Measurements from ENCODE around the gene EXOC3L4.
"Not testable (repeated sequence)": the region's sequence is repeated elsewhere in the genome, so short reads cannot be mapped to it uniquely, and the experiment has no call there.

The EXOC3L4 gene

DNA sequence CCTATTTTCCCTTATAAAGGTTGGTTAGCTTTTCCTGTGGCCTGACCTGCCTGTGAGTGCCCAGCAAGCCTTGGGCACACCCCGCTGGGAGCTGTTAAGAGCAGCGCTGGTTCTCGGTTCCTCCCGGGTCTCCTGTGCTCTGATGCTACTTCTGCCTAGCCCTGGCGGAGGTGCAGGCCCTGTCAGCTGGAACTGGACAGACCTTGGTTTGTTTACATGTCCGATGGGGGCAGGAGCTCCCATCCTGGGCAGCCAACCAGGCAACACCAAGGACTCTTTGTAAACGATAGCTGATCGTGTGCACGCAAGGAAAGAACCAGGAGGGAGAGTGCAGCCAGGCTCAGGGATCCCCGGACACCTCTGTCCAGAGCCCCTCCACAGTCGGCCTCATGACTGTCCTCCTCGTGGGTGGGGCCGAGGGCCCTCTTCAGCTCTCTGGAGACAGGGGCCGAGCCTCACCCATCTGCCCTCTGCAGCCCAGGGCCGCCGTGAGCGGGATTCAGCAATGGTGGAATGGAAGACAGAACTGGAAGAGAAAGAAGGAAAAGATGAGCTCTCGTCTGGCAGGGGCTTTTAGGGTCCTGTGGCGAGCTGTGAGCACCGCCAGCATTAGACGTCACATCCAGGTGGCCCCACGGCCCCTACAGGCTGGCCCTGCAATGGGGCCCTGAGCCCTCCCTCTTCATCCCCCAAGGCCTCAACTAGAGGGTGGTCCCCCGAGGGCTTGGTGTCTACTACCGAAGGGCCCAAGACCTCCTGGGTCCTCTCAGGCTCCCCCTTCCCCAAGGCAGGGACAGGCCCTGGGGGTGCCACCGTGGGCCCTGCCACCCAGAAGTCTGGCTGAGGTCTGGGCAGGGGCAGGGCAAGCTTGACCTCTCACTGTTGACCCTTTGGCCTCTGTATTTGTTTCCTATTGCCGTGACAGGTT, 41.1 kb downstream of the EXOC3L4 start:
- DNase-seq: peak in 2 of 3 donors; percentile 23 to 51

DNA sequence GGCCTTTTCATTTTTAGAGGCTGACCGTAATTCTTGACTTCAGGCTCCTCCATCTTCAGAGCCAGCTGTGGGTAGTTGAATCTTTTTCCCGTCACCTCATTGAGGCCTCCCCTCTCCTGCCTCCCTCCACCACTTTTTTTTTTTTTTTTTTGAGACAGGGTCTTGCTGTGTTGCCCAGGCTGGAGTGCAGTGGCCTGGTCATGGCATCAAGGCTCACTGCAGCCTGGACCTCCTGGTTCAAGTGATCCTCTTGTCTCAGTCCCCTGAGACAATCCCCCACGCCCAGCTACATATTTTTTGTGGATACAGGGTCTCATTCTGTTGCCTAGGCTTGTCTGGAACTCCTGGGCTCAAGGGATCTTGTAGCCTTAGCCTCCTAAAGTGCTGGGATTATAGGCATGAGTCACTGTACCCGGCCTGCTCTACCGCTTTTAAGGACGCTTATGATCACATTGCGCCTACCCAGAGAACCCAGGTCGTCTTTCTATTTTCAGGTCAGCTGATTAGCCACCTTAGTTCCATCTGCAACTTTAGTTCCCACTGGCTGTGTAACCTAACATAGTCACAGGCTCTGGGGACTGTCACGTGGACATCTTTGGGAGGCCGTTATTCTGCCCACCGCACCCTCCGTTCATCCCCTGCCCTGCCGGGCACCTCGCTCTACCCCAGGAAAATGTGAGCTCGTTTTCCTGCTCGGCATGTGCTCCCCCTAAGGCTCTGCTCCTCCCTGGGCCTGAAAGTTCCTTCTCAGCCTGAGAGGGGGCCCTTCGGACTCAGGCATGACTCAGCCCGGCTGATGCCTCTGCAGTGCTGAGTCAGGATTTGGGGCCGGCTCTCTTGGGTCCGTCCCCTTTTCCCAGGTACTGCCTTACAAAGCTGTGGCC, 42.1 kb downstream of the EXOC3L4 start:
- peak; percentile 70 to 78 (median 75) for DNase-seq

DNA sequence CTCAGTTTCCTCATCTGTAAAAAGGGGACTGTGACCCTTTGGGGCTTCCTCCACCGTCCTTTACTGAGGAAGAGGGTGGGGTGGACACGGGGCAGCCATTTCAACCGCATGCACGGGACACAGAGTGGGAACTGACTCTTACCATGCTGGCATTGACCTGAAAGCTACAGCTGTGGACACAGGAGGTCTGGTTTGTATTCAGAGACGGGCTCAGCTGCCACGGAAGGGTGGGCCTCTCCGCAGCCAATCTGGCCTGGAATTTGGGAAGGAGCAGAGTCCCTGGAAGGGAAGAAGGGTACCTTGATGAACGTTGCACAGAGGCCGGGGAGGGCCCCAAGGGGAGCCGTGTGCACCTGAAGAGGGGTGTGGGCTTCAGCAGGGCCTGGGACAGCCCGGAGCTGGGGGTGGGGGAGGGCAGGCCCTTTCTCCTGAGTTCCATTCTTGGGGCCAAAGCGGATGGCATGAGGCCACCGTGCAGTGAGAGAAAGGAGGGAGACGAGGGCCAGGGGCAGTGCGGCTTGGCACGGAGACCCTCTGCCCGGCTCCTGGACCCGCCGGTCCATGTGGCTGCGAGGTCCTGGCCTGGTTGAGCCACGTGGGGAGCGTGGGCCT, 43.3 kb downstream of the EXOC3L4 start:
- peak in 1 of 3 donors; percentile 59 for DNase-seq

DNA sequence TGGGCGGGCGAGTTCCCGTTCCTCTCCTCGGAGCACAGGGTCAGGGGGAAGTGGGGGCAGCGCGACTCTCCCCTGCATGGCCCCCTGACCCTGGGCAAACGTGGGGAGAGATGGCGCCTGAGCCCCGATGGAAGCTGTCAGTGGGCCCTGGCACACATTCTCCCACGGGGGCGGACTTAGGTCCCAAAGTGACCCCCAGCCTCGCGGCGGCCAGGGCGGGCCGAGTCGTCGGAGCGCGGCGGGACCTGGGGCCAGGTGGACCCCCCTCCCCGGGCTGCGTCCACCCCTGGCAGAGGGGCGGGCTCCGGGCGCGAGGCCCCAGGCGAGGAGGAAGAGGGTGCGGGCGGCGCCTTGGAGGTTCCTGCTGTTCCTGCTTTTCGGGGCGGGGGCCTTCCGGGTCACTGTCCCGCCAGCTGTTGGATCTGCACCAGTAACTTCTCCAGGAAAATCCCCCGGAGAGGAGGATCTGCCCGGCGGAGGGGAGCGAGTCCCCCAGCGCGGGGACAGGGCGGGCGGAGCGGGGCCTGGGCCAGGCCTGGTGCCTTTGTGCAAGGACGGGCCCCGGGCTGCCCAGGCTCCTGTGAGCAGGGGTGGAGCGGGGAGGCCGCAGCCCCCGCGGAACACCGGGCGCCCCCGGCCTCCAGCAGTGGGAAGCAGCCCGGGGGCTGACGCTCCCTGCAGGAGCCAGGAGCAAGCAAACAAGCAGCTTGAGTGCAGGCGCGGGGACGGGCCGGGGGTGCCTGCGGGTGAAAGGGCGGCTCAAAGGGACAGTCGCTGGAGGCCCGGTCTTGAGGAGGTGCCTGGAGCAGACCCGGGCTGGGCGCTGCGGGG, 44.0 kb downstream of the EXOC3L4 start:
- peak; percentile 86 to 95 (median 87) for DNase-seq

DNA sequence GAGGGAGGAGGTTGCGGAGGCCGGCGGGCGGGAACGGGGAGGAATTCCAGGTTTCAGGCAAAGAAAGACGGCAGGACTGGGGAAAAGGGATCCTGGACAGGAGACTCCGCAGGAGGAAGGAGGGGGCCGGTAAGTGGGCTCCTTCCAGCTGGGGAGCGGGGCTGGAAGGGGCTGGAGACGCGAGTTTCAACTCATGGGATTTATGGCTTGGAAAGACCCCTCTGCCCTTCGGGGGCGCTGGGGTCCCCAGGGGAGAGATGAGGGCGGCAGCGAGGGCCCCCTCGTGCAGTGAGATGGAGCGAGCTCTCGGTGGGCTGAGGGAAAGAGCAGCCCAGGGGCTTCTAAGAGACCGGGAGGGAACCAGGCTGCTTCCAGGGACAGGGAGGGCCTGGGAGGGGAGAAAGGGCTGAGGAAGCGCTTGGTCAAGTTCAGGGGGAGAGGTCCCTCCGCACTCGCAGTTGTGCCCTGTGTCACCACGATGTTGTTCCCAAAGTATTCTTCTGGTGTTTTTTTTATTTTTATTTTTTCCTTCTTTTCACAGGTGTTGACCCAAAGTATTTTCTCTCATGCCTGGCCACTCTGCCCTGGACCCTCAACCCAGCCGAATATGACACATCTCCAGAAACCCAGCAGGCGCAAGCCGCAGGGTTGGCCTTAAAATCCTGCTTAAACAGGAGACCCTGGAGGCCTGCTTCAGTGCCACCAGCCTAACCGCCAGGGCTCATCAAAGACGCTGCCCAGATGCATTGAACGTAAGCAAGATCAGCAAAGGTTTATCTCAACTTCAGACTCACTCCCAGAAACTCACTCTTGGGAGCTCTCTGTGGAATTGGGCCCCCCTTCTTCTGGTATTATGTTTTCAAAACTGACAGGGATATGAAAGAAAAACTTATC, 44.9 kb downstream of the EXOC3L4 start:
- DNase-seq: peak in 1 of 3 donors; percentile 69

DNA sequence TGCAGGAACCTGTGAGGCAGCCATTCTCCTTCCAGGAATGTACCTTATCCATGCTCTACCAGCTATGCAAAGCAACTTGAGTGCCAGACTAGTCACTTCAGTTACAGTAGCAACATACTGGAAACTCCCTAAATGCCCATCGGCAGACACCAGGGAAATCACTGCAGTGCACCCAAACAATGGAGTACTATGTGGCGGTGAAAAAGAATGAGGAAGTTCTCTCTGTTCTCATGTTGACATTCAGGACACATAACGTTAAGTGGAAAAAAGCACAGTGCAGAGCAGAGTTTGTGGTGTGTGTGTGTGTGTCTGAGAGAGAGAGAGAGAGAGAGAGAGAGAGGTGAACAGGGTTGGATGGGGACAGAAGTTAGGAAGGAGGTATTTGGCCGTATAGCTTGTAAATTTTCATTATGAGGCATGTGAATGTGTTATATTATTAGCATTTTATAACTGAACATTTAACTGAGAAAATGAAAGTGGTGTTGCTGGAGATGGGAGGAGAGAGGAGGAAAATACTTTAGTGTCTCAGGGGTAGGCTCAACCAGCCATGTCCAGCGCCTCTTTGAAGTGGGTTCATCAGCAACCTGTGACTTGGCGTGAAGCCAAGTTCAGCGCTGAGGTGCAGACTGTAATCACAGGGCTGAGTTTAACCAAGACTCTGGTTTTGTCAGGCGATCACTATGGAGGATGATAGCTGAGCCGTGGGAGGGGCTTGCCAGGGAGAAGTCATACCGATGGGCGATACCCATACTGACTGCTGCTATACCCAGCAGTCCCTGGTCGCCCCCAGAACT, 46.0 kb downstream of the EXOC3L4 start:
- peak; percentile 75 to 87 (median 83) for DNase-seq

DNA sequence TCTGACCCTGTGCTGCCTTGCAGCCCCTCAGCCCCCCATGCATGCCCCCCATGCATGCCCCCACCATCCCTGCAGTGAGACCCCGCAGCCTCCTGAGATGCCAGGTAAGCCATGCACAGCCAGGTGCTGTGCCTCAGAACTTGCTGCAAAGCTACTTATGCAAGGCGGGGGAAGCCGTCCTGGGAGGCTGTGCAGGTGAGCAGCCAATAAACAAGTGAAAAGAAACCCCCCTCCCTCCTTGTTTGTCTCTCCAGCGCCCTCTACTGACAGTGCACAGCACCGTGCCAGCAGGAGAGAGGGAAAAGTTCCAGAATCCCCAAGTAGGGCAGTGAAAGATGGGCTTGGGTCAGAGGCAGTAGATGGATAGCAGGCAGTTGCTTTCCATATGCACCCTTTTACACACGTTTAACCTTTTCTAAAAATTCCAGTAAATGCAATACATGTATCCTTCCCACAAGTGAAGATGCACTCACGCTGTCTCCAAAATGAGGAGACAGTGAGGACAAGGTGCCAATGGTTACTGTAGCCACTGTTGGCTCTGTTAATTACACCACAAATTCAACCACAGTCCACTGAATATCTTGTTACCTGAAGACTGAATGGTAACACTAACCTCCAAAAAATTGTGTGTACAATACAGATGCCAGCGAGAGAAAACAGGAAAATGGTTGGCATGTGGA, 46.7 kb downstream of the EXOC3L4 start:
- DNase-seq: peak; percentile 51 to 73 (median 66)

DNA sequence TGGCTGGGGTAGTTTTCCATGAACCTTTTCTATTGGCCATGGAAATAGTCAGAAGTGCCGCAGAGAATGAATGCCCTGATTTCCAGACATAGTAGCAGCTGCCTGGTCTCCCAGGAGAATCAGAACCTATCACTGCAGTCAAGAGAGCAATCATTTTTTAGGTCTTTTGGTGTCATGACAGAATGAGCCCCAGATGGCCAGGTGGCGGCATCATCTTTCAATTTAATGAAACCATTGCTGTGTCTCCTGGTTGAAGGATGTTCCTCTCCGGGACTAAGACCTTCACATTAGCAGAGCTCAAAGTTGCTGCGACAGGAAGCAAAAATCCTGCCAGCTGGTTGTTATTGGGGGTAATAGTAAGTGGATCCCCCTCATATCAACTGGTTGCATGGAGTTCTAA, 47.5 kb downstream of the EXOC3L4 start:
- peak in 1 of 3 donors; percentile 42 for DNase-seq

DNA sequence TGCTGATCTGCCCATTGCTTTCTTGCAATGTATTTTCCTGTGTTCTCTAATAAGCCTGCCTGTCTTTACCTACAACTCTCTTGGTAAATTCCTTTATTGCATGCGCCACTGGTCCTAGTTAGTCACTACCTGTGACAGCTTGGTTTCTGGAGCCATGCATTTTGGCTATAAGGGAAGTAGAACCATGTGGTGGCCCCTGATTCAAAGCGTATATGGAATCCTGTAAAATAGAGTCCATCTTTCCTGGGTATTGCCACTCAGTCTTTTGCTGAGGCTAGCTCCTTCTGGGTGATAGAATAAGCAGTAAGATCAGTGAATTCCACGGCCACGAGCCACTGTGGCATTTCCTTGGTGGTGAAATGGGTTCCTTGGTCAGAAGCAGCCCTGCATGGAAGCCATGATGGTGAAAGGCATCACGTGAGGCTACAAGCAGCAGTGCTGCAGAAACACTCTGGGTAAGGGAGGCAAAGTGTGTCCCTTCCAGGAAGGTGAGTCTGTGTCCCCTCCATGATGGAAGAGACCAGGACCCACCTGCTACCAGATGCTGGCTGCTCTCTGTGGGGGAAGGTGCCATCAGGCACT, 48.3 kb downstream of the EXOC3L4 start:
- DNase-seq: peak; percentile 54 to 56 (median 55)

DNA sequence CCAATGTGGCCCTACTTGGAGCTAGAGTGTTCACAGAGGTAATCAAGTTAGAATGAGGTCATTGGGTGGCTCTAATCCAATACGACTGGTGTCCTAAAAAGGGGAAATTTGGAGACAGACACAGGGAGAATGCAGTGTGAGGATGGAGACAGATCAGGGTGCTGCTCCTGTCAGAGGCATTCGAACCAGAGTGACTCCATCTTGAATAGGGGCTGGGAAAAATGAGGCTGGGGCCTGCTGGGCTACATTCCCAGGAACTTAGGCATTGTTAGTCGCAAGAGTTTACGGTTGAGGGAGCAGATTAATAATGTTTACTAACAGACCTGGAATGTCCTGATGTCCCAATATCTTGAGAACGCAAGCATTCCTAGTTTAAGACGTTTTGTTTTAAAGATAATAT, 49.0 kb downstream of the EXOC3L4 start:
- peak; percentile 29 to 62 (median 49) for DNase-seq

DNA sequence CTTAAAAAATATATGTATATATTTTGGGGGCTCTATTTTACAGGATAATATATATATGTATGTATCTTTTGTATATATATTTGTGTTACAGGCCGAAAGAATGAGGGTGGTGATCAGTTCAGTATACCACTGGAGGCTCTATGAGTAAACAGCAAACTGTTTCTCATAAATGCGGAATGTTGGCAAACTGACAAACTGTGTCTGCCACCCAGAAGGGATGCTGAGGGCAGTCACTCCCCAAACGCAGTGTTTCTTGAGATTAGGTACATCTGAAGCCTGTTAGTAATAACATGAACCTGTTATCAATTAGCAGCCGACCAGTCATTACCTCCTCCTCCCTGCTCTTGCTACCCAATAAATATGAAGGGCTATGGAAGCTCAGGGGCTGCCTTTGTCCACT, 49.6 kb downstream of the EXOC3L4 start:
- no peak for DNase-seq

DNA sequence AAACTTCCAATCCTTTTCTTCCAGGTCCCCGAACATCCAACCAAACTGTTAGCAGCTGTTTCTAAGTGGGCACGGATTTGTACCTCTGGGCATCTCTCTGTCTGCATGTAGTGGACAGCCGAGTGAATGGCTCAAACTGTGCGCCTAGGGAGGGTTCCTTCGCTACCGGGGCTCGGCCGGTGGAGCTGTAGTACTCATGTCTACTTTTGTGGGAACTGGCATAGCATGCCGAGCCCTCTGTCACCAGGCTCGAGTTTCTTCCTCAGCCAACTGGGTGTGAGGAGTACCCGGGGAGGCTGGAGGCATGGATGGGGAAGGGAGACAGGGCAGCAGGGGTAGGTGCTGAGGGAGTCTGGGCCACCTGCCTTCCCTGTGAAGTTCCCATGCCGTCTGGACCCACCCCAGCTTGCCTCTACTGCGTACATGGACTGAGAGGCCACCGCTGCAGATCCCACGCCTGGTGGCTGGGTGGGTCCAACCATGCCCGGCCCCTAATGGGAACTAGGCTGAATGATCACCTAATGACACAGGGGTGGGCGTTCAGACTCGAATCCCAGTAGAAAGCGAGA, 51.7 kb downstream of the EXOC3L4 start:
- DNase-seq: peak in 2 of 3 donors; percentile 22 to 31

DNA sequence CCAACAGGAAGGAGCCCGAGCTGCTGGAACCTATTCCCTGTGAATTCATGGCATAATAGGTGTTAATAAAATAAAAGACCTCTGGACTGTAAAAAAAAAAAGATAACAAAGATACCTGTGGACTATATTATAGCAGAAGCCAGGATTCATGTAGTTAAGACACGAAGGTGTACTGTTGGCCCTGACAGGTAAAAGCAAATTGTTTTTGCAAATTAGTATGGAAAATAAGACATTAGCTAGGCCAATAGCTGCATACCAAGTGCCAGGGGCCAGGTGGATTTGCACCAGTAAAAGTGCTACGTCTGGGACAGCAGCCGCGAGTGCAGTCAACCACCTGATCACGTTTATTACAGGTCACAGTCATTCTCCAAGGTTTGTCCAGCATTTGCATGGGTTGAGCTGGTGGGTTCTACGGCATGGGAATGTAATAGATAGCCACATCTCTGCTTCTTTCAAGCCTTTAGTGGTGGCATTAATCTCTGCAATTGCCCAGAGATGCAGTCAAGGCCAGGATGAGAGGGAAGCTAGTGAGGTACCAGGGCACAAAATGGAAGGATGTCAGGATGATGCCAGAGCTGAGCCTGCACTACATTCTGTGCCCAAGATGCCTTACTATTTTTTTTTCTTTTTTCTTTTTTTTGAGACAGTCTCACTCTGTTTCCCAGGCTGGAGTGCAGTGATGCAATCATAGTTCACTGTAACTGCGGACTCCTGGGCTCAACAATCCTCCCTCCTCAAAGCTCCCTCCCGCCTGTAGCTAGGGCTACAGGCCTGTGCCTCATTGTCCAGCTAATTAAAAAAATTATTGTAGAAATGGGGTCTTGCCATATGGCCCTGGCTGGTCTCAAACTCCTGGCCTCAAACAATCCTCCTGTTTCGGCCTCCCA, 55.1 kb downstream of the EXOC3L4 start:
- no peak for DNase-seq

DNA sequence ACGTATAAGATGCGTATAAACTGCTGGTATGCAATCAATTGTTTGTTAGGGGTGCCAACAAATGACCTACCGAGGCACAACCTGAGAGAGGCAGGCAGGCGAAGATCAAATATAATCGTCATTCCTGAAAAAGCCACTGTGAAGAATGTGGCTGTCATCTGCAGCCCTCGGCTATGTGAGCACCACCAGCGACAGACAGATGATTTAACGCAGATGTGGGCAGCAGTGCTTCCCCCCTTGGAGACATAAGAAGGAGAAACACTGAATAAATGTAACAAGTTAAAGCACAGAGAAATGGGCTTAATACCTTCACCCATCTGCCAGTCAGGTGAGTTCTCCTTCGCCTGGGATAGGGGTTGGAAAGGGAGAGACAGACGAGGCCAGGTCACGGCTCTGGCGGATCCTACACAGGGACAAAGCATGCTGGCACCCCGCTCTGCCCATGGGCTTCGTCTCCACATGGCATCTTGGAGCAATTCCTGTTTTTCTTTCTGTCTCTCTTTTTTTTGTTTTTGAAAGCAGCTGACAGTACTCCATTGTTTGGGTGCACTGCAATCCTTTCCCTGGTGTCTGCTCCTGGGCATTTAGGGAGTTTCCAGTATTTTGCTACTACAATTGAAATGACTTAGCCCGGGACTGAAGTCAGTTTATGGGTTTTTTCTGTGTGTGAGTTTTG, 56.9 kb downstream of the EXOC3L4 start:
- peak; percentile 56 to 63 (median 56) for DNase-seq

DNA sequence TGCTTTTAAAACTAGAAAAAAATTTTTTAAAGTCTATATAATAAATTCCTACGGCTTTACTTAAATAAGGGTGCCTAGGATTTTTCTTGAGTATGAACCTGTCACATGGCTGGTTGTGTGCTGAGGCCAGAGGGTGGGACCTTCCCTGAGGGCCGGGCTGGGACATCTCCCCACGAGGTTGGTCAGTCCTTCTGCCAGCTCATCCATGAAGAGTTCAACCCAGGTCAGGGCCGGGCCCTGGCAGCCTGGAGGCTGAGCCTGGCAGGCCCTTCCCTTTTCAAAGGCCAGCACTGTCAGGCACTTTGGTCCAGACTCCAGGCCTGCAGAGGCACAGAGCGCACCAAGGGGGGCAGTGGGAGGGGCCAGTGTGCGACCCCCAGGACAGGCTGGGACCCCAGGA, 60.5 kb downstream of the EXOC3L4 start:
- DNase-seq: peak; percentile 94 to 96 (median 95)

DNA sequence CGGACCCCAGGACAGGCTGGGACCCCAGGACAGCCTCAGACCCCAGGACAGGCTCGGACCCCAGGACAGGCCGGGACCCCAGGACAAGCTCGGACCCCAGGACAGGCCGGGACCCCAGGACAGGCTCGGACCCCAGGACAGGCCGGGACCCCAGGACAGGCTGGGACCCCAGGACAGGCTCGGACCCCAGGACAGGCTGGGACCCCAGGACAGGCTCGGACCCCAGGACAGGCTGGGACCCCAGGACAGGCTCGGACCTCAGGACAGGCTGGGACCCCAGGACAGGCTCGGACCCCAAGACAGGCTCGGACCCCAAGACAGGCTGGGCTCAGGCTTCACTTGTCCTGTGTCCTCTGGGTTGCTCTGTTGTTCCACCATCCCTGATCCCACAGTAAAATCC, 60.9 kb downstream of the EXOC3L4 start:
- DNase-seq: not testable (repeated sequence)

DNA sequence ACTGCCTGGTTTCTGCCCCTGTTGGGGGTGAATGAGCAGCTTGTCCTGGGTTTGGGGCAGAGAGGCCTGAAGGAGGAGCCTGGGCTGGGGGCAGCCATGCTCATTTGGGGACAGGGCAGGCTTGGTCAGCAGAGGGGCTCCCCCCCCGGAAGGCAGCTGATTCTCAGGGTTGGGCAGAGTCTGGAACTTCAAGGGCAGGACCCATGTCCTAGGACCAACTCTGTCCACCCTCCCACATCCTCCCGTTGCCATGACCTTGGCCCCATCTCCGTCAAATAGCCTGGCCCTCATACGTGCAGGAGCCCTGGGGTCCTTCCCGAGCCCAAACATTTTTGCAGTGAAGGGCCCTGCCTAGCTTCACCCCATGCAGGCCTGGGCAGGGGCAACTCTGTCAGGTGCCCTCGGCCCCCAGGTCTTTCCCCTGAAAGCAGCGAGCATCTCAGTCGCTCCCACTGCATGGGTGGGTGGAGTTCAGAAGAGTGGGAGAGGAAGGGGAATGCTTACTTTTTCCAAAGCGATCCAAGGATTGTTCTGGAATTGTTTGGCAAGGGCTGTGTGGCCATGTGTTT, 61.4 kb downstream of the EXOC3L4 start:
- DNase-seq: no peak

Measured in suppressor macrophage treated with lipopolysaccharide for 1 hour (primary cell).